HUES6 (cell line): ENCODE data around the gene SLC9A3.

Experiments used
- H3K27ac ChIP-seq: 2 replicates; pipeline ENCODE4 v1.7.0; 2013; ENCODE audit warnings: low read depth, mild to moderate bottlenecking, low read length, inconsistent platforms
- H3K27me3 ChIP-seq: 2 replicates; pipeline ENCODE4 v1.6.1; 2013; ENCODE audit warnings: low read length; ENCODE audit not compliant: control insufficient read depth, insufficient read depth
- H3K36me3 ChIP-seq: 2 replicates; pipeline ENCODE4 v1.6.1; 2013; ENCODE audit warnings: low read length; ENCODE audit not compliant: control insufficient read depth, insufficient read depth
- H3K4me1 ChIP-seq: 2 replicates; pipeline ENCODE4 v1.6.1; 2013; ENCODE audit warnings: low read length; ENCODE audit not compliant: control insufficient read depth, insufficient read depth
- H3K4me3 ChIP-seq: 2 replicates; pipeline ENCODE4 v1.5.1; 2013; ENCODE audit warnings: low read depth, low read length
- H3K9ac ChIP-seq: one replicate; pipeline ENCODE4 v1.6.1; 2013; ENCODE audit warnings: mild to moderate bottlenecking, low read length
- H3K9me3 ChIP-seq: 2 replicates; pipeline ENCODE4 v1.6.1; 2013; ENCODE audit warnings: low read depth, low read length; ENCODE audit not compliant: control insufficient read depth, insufficient read depth

SLC9A3 gene

GRCh38 chr5:453725-454481 is 70.3 kb downstream of the SLC9A3 start:
- Histone ChIP-seq H3K4me1 (peaks cover 4% of the 10 kb centered on the region; the same call in 1 of the 2 replicates), H3K36me3 (peaks cover 70% of the 10 kb centered on the region), H3K27me3 (no peaks in the 10 kb centered on the region), H3K27ac (no peak overlapping the region), H3K9ac (no peak overlapping the region), H3K9me3 (peaks cover 8% of the 10 kb centered on the region; the same call in 1 of the 2 replicates), H3K4me3 (no peak overlapping the region)

GRCh38 chr5:452978-453710 is 71.1 kb downstream of the SLC9A3 start:
- H3K4me3 ChIP-seq = no peak overlapping the region

GRCh38 chr5:451587-452458 is 72.4 kb downstream of the SLC9A3 start:
- Histone ChIP-seq H3K27ac (no peak overlapping the region), H3K9ac (no peak overlapping the region), H3K27me3 (no peaks in the 10 kb centered on the region), H3K4me1 (peaks cover 4% of the 10 kb centered on the region; the same call in 1 of the 2 replicates), H3K36me3 (peaks cover 78% of the 10 kb centered on the region), H3K9me3 (peaks cover 8% of the 10 kb centered on the region; the same call in 1 of the 2 replicates), H3K4me3 (no peak overlapping the region)

More at GRCh38 chr5:452978-453710, 71.1 kb downstream of the SLC9A3 start:
- Histone ChIP-seq H3K9me3 (peaks cover 8% of the 10 kb centered on the region; the same call in 1 of the 2 replicates), H3K4me1 (peaks cover 4% of the 10 kb centered on the region; the same call in 1 of the 2 replicates), H3K27ac (no peak overlapping the region), H3K36me3 (peaks cover 77% of the 10 kb centered on the region), H3K27me3 (no peaks in the 10 kb centered on the region), H3K9ac (no peak overlapping the region)

- peaks cover 67% of the 10 kb centered on the region for H3K36me3 ChIP-seq
Observed at GRCh38 chr5:449151-449550, 75.1 kb downstream of the SLC9A3 start.

GRCh38 chr5:448766-449090 is 75.5 kb downstream of the SLC9A3 start:
- Histone ChIP-seq H3K4me1 (peaks cover 5% of the 10 kb centered on the region; the same call in 1 of the 2 replicates), H3K9ac (no peak overlapping the region), H3K36me3 (peaks cover 63% of the 10 kb centered on the region), H3K27ac (no peak overlapping the region), H3K9me3 (peaks cover 8% of the 10 kb centered on the region; the same call in 1 of the 2 replicates), H3K4me3 (no peak overlapping the region), H3K27me3 (no peaks in the 10 kb centered on the region)

More at GRCh38 chr5:449151-449550, 75.1 kb downstream of the SLC9A3 start:
- Histone ChIP-seq H3K9me3 (peaks cover 8% of the 10 kb centered on the region; the same call in 1 of the 2 replicates), H3K27ac (no peak overlapping the region), H3K4me3 (no peak overlapping the region), H3K4me1 (0 out of 2 replicates have a peak, but pooled peaks cover under 1% of the 10 kb centered on the region), H3K27me3 (no peaks in the 10 kb centered on the region), H3K9ac (no peak overlapping the region)

GRCh38 chr5:448061-448765 is 76.0 kb downstream of the SLC9A3 start:
- Histone ChIP-seq H3K9ac (no peak overlapping the region), H3K36me3 (peaks cover 58% of the 10 kb centered on the region), H3K27ac (no peak overlapping the region), H3K4me1 (peaks cover 7% of the 10 kb centered on the region; the same call in 1 of the 2 replicates), H3K9me3 (peaks cover 8% of the 10 kb centered on the region; the same call in 1 of the 2 replicates), H3K27me3 (no peaks in the 10 kb centered on the region), H3K4me3 (no peak overlapping the region)

GRCh38 chr5:447501-447900 is 76.7 kb downstream of the SLC9A3 start:
- Histone ChIP-seq H3K4me3 (no peak overlapping the region), H3K9me3 (peaks cover 8% of the 10 kb centered on the region; the same call in 1 of the 2 replicates), H3K27ac (no peak overlapping the region), H3K9ac (no peak overlapping the region), H3K27me3 (no peaks in the 10 kb centered on the region), H3K4me1 (peaks cover 7% of the 10 kb centered on the region; the same call in 1 of the 2 replicates), H3K36me3 (peaks cover 50% of the 10 kb centered on the region)

GRCh38 chr5:446883-447263 is 77.4 kb downstream of the SLC9A3 start:
- H3K4me3 ChIP-seq = no peak overlapping the region
- no peak overlapping the region for H3K27ac ChIP-seq
- H3K36me3 ChIP-seq = peaks cover 45% of the 10 kb centered on the region
- peaks cover 7% of the 10 kb centered on the region; the same call in 1 of the 2 replicates for H3K4me1 ChIP-seq
- peaks cover 5% of the 10 kb centered on the region; the same call in 1 of the 2 replicates for H3K9me3 ChIP-seq
- no peaks in the 10 kb centered on the region for H3K27me3 ChIP-seq
- H3K9ac ChIP-seq = no peak overlapping the region

GRCh38 chr5:446066-446882 is 78.0 kb downstream of the SLC9A3 start:
- Histone ChIP-seq H3K27me3 (no peaks in the 10 kb centered on the region), H3K27ac (no peak overlapping the region), H3K36me3 (peaks cover 41% of the 10 kb centered on the region), H3K4me3 (no peak overlapping the region), H3K9ac (no peak overlapping the region), H3K9me3 (no peaks in the 10 kb centered on the region; the same call in 1 of the 2 replicates), H3K4me1 (peaks cover 7% of the 10 kb centered on the region; the same call in 1 of the 2 replicates)
